Cerebellar nuclear complex (tissue), 1 donor: Measurements from ENCODE around the gene IRAK1.
A peak's percentile ranks its signal among the peaks of the same experiment; 100 is the strongest.

ENCODE experiments used
- DNase-seq, 2 experiments: peaks; one replicate each; lab custom pipeline; 2025; lab: John Stamatoyannopoulos, UW

IRAK1 gene

GRCh38 chrX:154019633-154020528 is at the start of gene IRAK1:
IRAK1 (minus strand) TSS chrX:154019902; CDS start chrX:154019812, 90 bp downstream.
- no peak for DNase-seq

- no peak for DNase-seq
These were observed 48.9 kb upstream of the IRAK1 start for GRCh38 chrX:154068560-154068959.

DNA sequence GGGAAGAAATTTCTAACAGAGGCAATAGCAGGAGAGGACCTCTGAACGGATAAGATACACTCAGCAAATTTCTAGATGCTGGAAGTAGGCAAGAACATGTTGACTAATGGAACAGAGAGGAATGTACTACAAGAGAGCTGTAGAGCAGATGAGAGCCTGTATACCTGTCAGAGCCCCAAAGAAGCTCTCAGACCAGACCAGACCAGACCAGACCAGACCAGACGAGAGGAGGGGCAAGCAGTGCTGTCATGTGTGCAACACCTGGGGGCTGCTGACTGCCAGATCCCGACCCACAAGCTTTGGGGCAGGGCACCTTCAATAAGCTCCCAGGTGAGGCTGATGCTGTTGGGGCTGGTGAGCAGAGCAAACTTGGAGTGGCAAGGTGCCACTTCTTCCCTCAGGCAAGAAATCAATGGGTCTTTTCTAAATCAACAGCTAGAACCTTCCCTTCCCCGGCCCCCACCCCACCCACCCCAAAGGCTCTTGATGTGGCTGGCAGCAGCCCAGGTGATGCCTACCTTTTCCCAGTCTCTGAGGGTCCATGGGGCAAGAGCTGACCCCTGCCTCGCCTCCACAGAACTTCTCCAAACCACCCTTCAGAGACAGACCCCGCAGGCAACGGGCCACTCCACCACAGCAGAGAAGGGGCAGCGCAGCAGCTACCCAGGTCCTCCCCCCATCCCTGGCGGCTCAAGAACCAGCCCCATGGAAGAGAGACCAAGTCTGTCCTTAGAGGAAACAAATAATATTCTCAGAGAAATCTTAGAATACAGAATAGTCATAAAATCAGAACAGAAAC is 45.1 kb upstream of the IRAK1 start:
- no peak for DNase-seq

- no peak for DNase-seq
These were observed 43.5 kb upstream of the IRAK1 start for GRCh38 chrX:154063234-154063633.

GRCh38 chrX:154061801-154062200 is 42.1 kb upstream of the IRAK1 start:
- no peak for DNase-seq

- no peak for DNase-seq
These were observed 40.1 kb upstream of the IRAK1 start for GRCh38 chrX:154059729-154060245.

- no peak for DNase-seq
These were observed 39.5 kb upstream of the IRAK1 start for GRCh38 chrX:154059231-154059630.

DNA sequence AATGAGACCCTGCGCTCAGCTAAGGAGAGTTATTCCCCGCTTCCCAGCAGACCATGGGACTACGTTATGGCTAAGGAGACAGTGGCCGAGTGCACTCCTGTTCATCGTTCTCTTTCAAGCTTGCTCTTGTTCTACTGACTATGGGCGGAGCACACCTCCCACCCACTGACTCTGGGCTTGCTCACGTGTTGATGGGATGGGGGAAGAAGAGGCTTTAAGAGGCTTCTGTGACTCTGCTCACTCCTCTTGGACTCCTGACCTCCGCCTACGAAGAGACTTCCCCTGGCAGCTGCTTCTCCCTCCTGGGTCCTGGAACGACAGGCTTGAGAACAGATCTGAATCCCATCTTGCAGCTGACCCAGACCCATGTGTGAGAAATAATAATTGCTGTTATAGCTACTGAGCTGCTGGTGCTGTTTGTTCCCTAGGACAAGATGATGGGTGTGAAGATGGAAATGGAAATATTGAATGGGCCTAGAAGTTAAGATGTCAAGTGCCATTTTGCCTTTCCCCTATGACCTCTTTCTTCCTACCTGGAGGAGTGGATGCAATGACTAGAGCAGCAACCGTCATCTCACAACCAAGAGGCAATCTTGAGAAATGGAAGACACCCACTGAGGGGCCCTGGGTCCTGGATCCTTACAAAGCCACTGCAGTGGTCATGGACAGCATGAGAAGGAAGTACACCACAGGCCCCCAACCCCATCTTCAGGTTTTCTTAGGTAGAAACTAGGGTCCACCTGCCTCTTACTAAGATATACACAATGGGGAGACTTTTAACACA is 38.7 kb upstream of the IRAK1 start:
- DNase-seq: no peak

- no peak for DNase-seq
These were observed 38.1 kb upstream of the IRAK1 start for GRCh38 chrX:154057791-154058190.

DNA sequence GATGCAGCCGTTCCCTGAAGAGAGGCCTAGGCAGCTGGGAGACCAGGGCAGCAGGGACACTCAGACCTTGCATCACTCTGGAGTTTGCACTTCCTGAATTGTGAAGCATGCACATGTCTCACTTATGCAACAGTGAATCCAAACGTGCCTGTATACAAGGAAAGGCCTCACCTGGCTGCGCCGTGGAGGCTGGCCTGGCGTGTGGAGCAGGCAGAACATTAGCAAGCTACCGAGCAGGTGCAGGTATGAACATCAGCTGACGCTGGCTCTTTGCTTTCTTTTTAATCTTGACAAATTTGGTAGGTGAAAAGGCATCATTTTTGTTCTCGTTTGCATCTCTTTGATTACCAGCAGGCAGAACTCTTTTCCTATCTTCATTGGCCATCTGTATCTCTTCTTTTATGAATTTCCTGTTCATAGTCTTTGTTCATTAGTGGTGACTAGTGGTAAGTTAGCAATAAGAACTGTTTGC is 37.1 kb upstream of the IRAK1 start:
- no peak for DNase-seq

DNA sequence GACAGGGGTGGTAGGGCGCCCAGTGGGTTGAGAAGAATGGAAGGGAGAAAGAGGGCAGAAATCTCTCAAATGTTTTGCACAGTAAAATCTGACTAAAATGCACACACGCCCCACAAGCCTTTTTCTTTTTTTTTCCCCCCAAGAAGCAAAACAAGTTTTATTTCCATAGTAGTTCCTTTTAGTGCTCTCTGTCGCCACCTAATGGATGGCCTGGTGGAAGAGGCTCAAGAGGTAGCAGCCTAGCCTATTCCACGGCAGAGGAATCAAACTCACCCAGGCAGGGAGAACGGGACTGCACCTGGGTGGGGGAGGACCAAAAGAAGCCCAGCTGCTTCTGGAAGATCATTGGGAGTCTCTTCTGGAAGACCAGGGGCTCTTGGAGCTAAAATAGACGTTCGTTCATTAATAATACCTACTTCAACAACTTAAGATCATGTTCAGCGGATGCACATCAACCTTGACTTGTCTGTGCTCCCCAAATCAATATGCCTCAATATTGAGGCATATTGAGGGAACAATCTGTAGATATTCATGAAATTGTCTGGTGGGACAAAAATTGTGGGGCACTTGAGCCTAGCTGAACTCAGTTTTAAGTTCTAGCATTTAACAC is 31.6 kb upstream of the IRAK1 start:
- peak in 1 of 2 experiments; percentile 47 for DNase-seq

GRCh38 chrX:154050113-154050495 is 30.4 kb upstream of the IRAK1 start:
- DNase-seq: no peak

GRCh38 chrX:154049209-154050112 is 29.8 kb upstream of the IRAK1 start:
- no peak for DNase-seq

- no peak for DNase-seq
These were observed 28.7 kb upstream of the IRAK1 start for GRCh38 chrX:154048398-154048797.

DNA sequence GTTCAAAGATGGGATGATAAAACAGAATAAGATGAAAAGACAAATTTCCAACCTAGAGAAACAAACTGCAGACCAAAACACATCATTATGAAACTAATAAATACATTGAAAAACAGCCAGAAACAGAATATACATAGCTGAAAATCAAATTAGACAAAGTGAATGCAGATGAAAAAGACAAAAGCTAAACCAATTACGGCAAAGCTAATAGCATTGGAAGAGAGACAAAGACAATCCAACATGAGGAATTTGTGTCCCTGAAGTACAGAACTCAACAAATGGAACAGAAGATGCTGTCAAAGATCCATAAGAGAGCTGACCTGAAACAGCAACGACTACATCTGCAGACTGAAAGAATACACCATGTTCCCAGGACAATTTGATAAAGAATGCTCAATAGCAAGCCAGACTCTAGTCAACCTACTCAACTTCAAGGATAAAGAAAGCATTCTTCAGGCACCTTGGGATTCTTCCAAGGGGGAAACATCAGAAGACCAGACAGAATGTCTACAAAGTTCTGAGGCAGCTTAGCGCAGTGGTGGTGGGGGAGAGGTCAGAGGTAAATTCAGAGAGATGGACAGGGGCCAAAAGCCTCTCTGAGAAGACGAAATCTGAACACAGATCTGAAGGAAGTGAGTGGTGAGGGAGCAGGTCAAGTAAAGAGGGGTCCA is 27.4 kb upstream of the IRAK1 start:
- DNase-seq: no peak

DNA sequence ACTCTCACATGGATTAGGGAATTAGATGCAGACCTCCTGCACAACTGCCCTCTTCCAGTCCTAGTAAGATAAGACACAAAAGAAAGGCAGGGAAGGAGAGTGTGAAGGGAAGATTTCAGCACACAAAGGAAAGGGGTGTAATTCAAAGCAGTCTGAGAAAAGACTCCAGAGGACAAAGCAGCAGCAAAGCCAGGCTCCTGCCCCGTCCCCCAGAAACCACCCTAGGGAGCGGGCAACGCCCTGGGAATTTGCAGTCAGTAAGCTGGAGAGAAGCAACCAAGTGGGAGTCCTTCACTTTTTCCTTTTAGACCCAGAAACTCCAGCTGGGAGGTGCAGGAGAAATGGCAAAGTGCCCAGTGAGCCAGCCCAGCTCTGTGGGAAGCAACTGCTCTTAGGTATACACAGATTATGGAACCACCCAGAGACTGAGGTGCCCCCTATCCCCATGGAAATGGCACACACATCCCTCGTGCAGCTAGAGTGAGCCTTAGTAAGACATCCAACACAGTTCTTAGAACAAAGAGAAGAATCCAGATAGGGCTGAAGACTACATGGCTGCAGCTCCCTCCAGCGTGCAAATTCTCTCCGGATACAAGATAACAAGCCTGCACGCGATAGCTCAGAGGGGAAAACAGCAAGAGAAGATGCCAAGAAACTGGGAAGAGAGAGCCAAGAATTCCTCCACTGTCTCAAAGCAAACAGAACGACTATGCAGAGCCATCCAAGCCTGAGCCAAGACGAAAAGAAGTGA is 26.5 kb upstream of the IRAK1 start:
- no peak for DNase-seq

DNA sequence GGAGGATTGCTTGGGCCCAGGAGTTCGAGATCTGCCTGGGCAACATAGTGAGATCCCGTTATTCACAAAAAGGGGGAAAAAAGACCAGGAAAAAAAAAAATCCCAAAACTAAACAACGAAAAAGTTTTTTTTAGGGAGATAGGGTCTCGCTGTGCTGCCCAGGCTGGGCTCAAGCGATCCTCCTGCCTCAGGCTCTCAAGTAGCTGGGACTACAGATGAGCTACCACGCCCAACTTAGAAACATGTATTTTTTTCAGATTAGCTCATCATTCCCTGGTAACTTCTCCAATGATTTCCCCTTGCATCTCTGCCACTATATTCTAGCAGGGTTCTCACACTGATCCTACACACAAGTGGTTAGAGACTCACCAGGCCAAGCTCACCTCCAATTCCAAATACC is 24.4 kb upstream of the IRAK1 start:
- no peak for DNase-seq

DNA sequence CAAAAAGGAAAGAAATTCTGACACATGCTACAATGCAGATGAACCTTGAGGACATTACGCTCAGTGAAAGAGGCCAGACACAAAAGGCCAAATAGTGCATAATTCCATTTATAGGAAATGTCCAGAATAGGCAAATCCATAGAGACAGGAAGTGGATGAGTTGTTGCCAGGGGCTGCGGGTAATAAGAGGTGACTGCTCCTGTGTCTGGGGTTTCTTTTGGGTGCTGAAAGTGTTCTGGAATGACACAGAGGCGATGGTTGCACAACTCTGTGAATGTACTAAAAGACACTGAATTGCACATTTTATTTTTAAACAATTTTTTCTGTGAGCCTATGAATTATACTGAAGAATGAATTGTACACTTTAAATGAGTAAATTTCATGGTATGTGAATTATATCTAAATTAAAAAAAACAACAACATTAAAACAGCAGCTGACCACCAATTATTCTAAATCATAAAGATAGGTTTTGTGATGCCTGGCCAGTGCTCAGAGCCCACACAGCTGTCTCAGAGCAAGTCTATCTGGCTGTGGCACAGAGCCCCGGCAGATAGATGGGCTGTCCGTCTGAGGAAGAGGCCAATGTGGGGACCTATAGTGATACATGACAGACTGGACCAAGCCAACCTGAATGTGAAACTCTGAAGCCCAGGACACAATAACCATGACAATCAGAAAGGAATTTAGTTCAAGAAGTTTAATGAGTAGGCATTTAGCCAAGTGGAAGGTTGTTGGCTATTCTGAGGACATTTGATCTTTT is 23.5 kb upstream of the IRAK1 start:
- DNase-seq: no peak
